Heart right ventricle (tissue), 16 donors: ENCODE data around the gene TAL1. TPM values are rescaled to one million over a fixed set of nuclear protein-coding genes. Genes with fewer than 3 reads are reported as not detected.

ENCODE experiments used
- ATAC-seq, 8 donors: fragments of 200-7000 bp; cut with Tn5 transposase; one replicate each; pipeline ENCODE4 v1.9.1; 2020; ENCODE audit warnings: mild to moderate bottlenecking in 8 of 8, moderate library complexity in 8 of 8, moderate number of reproducible peaks in 1 of 8
- DNase-seq, 2 donors: peaks; one replicate each; pipeline ENCODE4 v3.0.0-alpha.2; 2020
- H3K27ac ChIP-seq, 10 donors: fragments of 200-600 bp; sonication (generic) in 2 of 10; one replicate each; pipeline versions ENCODE4 v1.5.0 to v1.8.0; 2020 to 2022; ENCODE audit warnings: mild to moderate bottlenecking in 3 of 10
- H3K27me3 ChIP-seq, 7 donors: fragments of 200-600 bp; one replicate each; pipeline ENCODE4 v1.8.0; 2021 to 2022; ENCODE audit warnings: mild to moderate bottlenecking in 2 of 7
- H3K36me3 ChIP-seq, 9 donors: fragments of 200-600 bp; sonication (generic) in 1 of 9; one replicate each; pipeline versions ENCODE4 v1.5.0 to v1.8.0; 2020 to 2022; ENCODE audit warnings: mild to moderate bottlenecking in 2 of 9
- H3K4me1 ChIP-seq, 9 donors: fragments of 200-600 bp; sonication (generic) in 1 of 9; one replicate each; pipeline versions ENCODE4 v1.5.0 to v1.8.0; 2020 to 2022; ENCODE audit warnings: mild to moderate bottlenecking in 4 of 9
- H3K4me3 ChIP-seq, 10 donors: fragments of 200-600 bp; sonication (generic) in 2 of 10; one replicate each; pipeline versions ENCODE4 v1.5.0 to v1.8.0; 2020 to 2022; ENCODE audit warnings: mild to moderate bottlenecking in 7 of 10, moderate library complexity in 2 of 10
- H3K9me3 ChIP-seq, 11 donors: fragments of 200-600 bp in 10 of 11; sonication (generic) in 2 of 11; one replicate each; pipeline versions ENCODE4 v1.5.0 to v1.8.0; 2013 to 2022; ENCODE audit warnings: mild to moderate bottlenecking in 2 of 11, control low read depth in 1 of 11, moderate library complexity in 1 of 11
- WGBS, 2 donors: extraction: QIAGEN DNeasy Blood & Tissue Kit; methylation state at CpG; one replicate each; pipeline ENCODE4 v1.1.7; 2013; ENCODE audit warnings: inconsistent platforms in 1 of 2; 5-methylcytosine and 5-hydroxymethylcytosine counted together
- intact Hi-C, 10 donors: fragments of 100-400 bp; cut with DNase I; formaldehyde crosslinking; loops; one replicate each; pipeline versions ENCODE4 v1.11.1 to v1.14.2; 2022
- polyA plus RNA-seq, 2 donors: library from polyadenylated mRNA; stranded (reverse); fragments of 200-250 nt; gene quantifications; one replicate each; pipeline ENCODE4 v1.2.3, GENCODE V29; 2013
- total RNA-seq, 10 donors: library from RNA; stranded (reverse); fragmentation: NEBNext Ultra II Directional in 3 of 10; extraction: Animal tissue kit (Norgen Biotek cat#: 25700) in 3 of 10; gene quantifications; one replicate each; pipeline versions ENCODE4 v1.2.1 to v1.2.4, GENCODE V29; 2021 to 2023
- TF ChIP-seq, protein P1 (sequence below), 9 donors: fragments of 200-600 bp; sonication (generic) in 2 of 9; IDR thresholded peaks; one replicate each; pipeline versions ENCODE4 v1.5.0 to v1.8.0; 2021 to 2022; ENCODE audit warnings: antibody characterized with exemption in 9 of 9, mild to moderate bottlenecking in 5 of 9, moderate library complexity in 1 of 9
- donor health status: Arrhythmogenic right ventricular cardiomyopathy.
- donor health status: ischemic (EF 13 %, LVEDD 7.1; RV severe dilation, severe dysfunction).
- donor health status: healthy with polysubstance abuse.
- donor health status: DM: no; HTN: yes; CAD: no.
- donor health status: DM: no; HTN: no; CAD: no.
- donor health status: ischemic (EF 25% LVEDD 6.9; RV normal size, moderate dysfunction).
- donor health status: ischemic (EF 25% LVEDD 5.7; RV mildly dilated, moderate dysfunction).
- donor health status: healthy.
- donor health status: DM: yes; HTN: yes; CAD: no.
- donor health status: Ischemic cardiomyopathy.
- donor health status: ischemic (EF 35%, LVEDD 5.7; RV mildly dilated, moderate dysfunction).
- donor health status: nonischemic (EF 11% LVEDD 7.7; RV severe dilation, severe dysfunction).
- donor health status: DM: yes; HTN: yes; CAD: no.
- donor health status: PGD.
- donor health status: ischemic (EF 29% LVEDD 5.4; RV normal size, mild dysfunction).
- donor health status: nonischemic (EF 23%, LVEDD 6.1; RV moderate dilation, normal function).

Gene TAL1
- total and polyA plus RNA-seq, 12 donors = 1.8 to 7.4 (median 4.0) TPM

DNA sequence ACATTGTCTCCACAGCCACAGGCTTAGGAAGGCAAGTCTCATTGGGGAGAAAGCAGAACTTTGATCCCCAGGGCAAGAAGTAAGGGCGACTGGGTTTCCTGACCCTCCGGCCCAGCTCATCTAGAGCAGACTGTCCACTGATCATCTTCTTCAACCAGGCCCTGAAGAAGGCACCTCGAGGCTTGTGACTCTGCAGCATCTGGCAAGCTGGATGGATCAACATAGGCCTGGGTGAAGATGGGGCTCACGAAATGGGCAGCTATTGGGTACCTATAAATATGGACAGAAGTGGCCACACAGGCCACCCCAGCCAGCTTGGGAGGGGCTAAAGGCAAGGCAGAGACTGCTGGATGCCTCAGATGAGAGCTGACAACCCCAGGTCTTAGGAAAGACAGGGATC, 13.0 kb downstream of the TAL1 start:
- Histone ChIP-seq H3K36me3 (peaks cover 0 to 17% (median 0%) of the 10 kb centered on the region in 9 donors), H3K27ac (no peak overlapping the region), H3K27me3 (peaks cover 0 to 26% (median 17%) of the 10 kb centered on the region in 7 donors), H3K4me1 (peaks cover 0 to 3% (median 0%) of the 10 kb centered on the region in 9 donors), H3K9me3 (no peaks in the 10 kb centered on the region), H3K4me3 (no peak overlapping the region)
- TF ChIP-seq, protein P1, sequence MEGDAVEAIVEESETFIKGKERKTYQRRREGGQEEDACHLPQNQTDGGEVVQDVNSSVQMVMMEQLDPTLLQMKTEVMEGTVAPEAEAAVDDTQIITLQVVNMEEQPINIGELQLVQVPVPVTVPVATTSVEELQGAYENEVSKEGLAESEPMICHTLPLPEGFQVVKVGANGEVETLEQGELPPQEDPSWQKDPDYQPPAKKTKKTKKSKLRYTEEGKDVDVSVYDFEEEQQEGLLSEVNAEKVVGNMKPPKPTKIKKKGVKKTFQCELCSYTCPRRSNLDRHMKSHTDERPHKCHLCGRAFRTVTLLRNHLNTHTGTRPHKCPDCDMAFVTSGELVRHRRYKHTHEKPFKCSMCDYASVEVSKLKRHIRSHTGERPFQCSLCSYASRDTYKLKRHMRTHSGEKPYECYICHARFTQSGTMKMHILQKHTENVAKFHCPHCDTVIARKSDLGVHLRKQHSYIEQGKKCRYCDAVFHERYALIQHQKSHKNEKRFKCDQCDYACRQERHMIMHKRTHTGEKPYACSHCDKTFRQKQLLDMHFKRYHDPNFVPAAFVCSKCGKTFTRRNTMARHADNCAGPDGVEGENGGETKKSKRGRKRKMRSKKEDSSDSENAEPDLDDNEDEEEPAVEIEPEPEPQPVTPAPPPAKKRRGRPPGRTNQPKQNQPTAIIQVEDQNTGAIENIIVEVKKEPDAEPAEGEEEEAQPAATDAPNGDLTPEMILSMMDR (IDR thresholded peaks at IDR 0.05) = no peak
- intact Hi-C loops = no loop called here
- 90% methylated on average over 4 of the region's 4 CpGs for WGBS, 2 donors
- DNase-seq (no peak), ATAC-seq (no peak)

DNA sequence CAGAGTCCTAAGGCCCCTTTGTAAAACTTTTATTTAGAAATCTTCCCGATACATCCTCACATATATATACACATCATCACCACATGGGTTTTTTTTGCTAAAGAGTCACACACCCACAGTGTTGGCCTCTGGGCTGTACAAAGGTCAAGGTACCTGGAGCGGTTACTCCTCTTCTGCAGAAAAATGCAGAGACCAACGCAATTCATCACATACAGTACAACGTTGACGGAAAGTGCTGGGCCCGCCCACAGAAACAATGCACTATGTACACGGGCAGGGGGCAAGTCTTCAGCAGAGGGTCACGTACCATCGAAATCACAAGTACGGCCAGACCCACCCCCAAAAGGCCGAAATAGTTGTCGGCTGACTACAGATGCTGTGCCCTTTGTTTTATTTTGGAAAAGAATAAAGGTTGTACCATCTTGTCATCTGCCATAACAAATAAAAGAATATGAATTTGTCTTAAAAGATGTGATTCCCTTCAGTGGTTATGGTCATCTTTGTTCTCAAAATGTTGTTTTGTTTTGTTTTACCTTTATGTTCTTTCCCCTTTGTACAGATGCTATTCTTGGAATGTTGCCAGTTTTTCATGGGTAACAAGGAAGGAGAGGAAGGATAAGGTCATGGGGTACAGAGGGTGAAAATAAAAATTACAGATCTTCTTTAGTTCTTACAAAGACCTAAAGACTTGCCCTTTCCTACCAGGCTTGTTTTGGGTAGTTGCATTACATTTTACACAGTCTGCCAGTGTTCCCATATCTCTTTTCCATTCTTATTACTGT, 15.6 kb downstream of the TAL1 start:
- Histone ChIP-seq H3K4me1 (peaks cover 0 to 21% (median 15%) of the 10 kb centered on the region in 9 donors), H3K27me3 (peaks cover 0 to 5% (median 0%) of the 10 kb centered on the region in 7 donors), H3K27ac (no peak overlapping the region), H3K4me3 (no peak overlapping the region), H3K36me3 (peaks cover 0 to 17% (median 0%) of the 10 kb centered on the region in 9 donors), H3K9me3 (no peaks in the 10 kb centered on the region)
- intact Hi-C loops = no loop called here
- 89% methylated on average over 12 of the region's 12 CpGs for WGBS, 2 donors
- DNase-seq = no peak
- TF ChIP-seq, protein P1 (IDR thresholded peaks at IDR 0.05) = no peak
- ATAC-seq = no peak

DNA sequence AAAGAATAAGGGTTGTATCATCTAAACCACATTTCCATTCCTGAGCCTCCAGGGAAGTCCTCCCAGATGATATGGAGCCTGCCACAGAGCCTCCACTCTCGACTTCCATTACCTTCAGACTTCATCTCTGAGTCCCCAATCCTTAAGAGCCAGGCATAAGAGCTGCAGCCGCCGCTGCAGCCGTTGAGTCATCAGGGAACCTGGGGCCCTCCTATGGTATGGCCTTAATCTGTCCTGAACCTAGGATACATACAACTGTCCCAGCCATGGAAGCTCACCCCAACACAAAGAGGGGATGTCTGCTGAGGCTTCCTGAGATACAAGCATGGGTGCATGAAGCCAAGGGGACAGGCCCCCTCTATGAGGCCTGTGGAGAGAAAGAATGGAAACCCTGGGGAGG, 16.3 kb downstream of the TAL1 start:
- peaks cover 0 to 4% (median 0%) of the 10 kb centered on the region in 7 donors for H3K27me3 ChIP-seq
- no peak overlapping the region for H3K4me3 ChIP-seq
- WGBS, 2 donors = 91 to 92% methylated on average over 4 of the region's 4 CpGs
- H3K4me1 ChIP-seq = peaks cover 0 to 27% (median 17%) of the 10 kb centered on the region in 9 donors
- intact Hi-C loops = no loop called here
- H3K27ac ChIP-seq = no peak overlapping the region
- H3K9me3 ChIP-seq = no peaks in the 10 kb centered on the region
- TF ChIP-seq, protein P1 (IDR thresholded peaks at IDR 0.05) = no peak
- ATAC-seq = no peak
- peaks cover 0 to 17% (median 0%) of the 10 kb centered on the region in 9 donors for H3K36me3 ChIP-seq
- no peak for DNase-seq

DNA sequence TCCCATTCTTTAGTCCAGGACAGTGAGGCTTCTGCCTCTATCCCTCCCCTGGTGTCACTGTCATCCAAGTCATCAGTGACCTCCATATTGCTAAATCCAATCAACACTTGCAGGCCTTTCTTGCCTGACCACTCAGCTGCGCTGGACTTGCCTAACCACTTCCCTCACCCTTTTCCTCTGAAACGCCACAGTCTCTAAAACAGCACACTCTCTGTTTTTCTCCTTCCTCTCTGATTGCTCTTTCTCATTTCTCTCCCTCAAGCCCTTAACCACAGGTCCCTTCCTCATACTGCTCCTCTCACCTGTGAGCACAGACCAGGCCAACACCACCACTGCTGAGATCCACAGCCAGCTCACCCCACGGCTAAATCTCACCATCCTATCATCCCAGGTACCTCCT, 17.5 kb downstream of the TAL1 start:
- H3K27me3 ChIP-seq = peaks cover 0 to 11% (median 4%) of the 10 kb centered on the region in 7 donors
- 78 to 82% methylated on average over 3 of the region's 3 CpGs for WGBS, 2 donors
- TF ChIP-seq, protein P1 (IDR thresholded peaks at IDR 0.05) = no peak
- intact Hi-C loops = no loop called here
- DNase-seq = no peak
- H3K36me3 ChIP-seq = peaks cover 0 to 11% (median 0%) of the 10 kb centered on the region in 9 donors
- H3K4me3 ChIP-seq = no peak overlapping the region
- peaks cover 0 to 36% (median 21%) of the 10 kb centered on the region in 9 donors for H3K4me1 ChIP-seq
- no peak overlapping the region for H3K27ac ChIP-seq
- ATAC-seq = no peak
- no peaks in the 10 kb centered on the region for H3K9me3 ChIP-seq
